Pancreas (tissue), 10 donors: Measurements from ENCODE around the gene AGPAT2. TPM values are rescaled to one million over a fixed set of nuclear protein-coding genes. Genes with fewer than 3 reads are reported as not detected.

Source experiments
- ATAC-seq, 4 donors: fragments of 200-7000 bp; cut with Tn5 transposase; one replicate each; pipeline versions ENCODE4 v1.8.0 to v1.9.1; 2020; ENCODE audit warnings: mild to moderate bottlenecking in 4 of 4, moderate library complexity in 4 of 4
- DNase-seq, 6 donors: peaks; one replicate each; pipeline ENCODE4 v3.0.0-alpha.2; 2020
- FAIRE-seq: peaks from 2 replicates; lab custom pipeline; 2012; peaks lifted over from hg19 to GRCh38; lab: Jason Lieb, UNC
- H3K27ac ChIP-seq, 4 donors: fragments of 200-600 bp; sonication (generic); 1 replicate in 3 of 4; 2 replicates in 1 of 4; pipeline versions ENCODE4 v1.5.0 to v1.8.0; 2020
- H3K27me3 ChIP-seq, 4 donors: fragments of 200-600 bp; one replicate each; pipeline ENCODE4 v1.8.0; 2021
- H3K36me3 ChIP-seq, 3 donors: fragments of 200-600 bp; sonication (generic) in 1 of 3; one replicate each; pipeline versions ENCODE4 v1.5.0 to v1.8.0; 2020 to 2021
- H3K4me1 ChIP-seq, 3 donors: fragments of 200-600 bp; one replicate each; pipeline ENCODE4 v1.8.0; 2021
- H3K4me3 ChIP-seq, 4 donors: fragments of 200-600 bp; sonication (generic) in 2 of 4; one replicate each; pipeline versions ENCODE4 v1.5.0 to v1.8.0; 2020 to 2021
- H3K9me3 ChIP-seq, 4 donors: fragments of 200-600 bp; one replicate each; pipeline ENCODE4 v1.8.0; 2021
- WGBS, 2 donors: extraction: QIAGEN DNeasy Blood & Tissue Kit; methylation state at CpG; one replicate each; pipeline ENCODE4 v1.1.7; 2013; 5-methylcytosine and 5-hydroxymethylcytosine counted together
- intact Hi-C, 3 donors: fragments of 100-400 bp; cut with DNase I; formaldehyde crosslinking; loops; one replicate each; pipeline versions ENCODE4 v1.11.1 to v1.14.2; 2022
- polyA plus RNA-seq, 2 donors: library from polyadenylated mRNA; stranded (reverse); fragments of 200-250 nt; gene quantifications; one replicate each; pipeline ENCODE4 v1.2.3, GENCODE V29; 2013
- total RNA-seq, 6 donors: library from RNA; stranded (reverse); fragmentation: NEBNext Ultra II Directional in 4 of 6; extraction: Animal tissue kit (Norgen Biotek cat#: 25700) in 4 of 6; gene quantifications; one replicate each; pipeline versions ENCODE4 v1.2.1 to v1.2.4, GENCODE V29; 2021 to 2023
- TF ChIP-seq, protein P1 (sequence below), 4 donors: fragments of 200-600 bp; sonication (generic) in 3 of 4; IDR thresholded peaks; one replicate each; pipeline versions ENCODE4 v1.5.0 to v1.8.0; 2021; ENCODE audit warnings: antibody characterized with exemption in 4 of 4
- donor health status: healthy with polysubstance abuse.
- donor health status: DM: no; HTN: no; CAD: no; lungs with moderate emphysema.
- donor health status: DM: no; HTN: no; CAD: no.
- donor health status: control.
- donor health status: control.
- donor health status: Bipolar disorder and iron deficiency.
- donor health status: DM: yes; HTN: yes; CAD: no.
- donor health status: DM: no; HTN: no; CAD: no.
- donor health status: DM: no; HTN: no; CAD: no.
- donor health status: DM: yes; HTN: yes; CAD: no.

The AGPAT2 gene
- total and polyA plus RNA-seq, 8 donors = 57.0 to 158 (median 82.7) TPM

DNA sequence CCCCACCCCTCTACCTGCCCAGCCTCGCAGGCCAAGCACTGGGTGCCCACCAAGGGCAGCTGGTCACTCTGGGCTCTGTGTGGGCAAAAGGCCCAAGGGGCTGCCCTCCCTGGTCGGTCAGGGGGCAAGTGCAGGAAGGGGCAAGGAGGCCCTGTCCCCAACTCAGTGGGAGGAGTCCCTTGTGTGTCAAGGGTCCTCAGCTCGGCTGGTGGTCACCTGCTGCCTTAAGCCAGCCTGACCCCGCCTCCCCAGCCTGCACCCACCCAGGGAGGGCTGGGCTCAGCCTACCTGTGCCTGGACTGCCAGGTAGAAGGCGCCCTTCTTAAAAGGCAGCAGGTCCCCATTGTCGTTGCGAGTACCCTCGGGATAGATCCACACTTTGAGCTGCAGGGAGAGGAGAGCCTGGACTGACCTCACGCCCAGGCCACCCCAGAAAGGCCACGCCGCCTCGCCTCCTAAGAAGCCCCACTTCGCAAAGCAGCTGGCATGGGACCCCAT lies 10.9 kb downstream of the AGPAT2 start:
- Histone ChIP-seq H3K36me3 (peaks cover 0 to 16% (median 0%) of the 10 kb centered on the region in 3 donors), H3K9me3 (no peaks in the 10 kb centered on the region), H3K27me3 (no peaks in the 10 kb centered on the region), H3K4me3 (no peak overlapping the region), H3K4me1 (peaks cover 9 to 20% (median 9%) of the 10 kb centered on the region in 3 donors), H3K27ac (peak overlapping the region in 2 of 4 donors; percentile 70 to 77)
- intact Hi-C loops = no loop called here
- ATAC-seq (no peak), DNase-seq (peak in 1 of 6 donors; percentile 29), FAIRE-seq (no peak)
- TF ChIP-seq, protein P1, sequence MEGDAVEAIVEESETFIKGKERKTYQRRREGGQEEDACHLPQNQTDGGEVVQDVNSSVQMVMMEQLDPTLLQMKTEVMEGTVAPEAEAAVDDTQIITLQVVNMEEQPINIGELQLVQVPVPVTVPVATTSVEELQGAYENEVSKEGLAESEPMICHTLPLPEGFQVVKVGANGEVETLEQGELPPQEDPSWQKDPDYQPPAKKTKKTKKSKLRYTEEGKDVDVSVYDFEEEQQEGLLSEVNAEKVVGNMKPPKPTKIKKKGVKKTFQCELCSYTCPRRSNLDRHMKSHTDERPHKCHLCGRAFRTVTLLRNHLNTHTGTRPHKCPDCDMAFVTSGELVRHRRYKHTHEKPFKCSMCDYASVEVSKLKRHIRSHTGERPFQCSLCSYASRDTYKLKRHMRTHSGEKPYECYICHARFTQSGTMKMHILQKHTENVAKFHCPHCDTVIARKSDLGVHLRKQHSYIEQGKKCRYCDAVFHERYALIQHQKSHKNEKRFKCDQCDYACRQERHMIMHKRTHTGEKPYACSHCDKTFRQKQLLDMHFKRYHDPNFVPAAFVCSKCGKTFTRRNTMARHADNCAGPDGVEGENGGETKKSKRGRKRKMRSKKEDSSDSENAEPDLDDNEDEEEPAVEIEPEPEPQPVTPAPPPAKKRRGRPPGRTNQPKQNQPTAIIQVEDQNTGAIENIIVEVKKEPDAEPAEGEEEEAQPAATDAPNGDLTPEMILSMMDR (IDR thresholded peaks at IDR 0.05) = no peak
- WGBS, 2 donors = 89 to 96% methylated on average over 13 of the region's 13 CpGs

DNA sequence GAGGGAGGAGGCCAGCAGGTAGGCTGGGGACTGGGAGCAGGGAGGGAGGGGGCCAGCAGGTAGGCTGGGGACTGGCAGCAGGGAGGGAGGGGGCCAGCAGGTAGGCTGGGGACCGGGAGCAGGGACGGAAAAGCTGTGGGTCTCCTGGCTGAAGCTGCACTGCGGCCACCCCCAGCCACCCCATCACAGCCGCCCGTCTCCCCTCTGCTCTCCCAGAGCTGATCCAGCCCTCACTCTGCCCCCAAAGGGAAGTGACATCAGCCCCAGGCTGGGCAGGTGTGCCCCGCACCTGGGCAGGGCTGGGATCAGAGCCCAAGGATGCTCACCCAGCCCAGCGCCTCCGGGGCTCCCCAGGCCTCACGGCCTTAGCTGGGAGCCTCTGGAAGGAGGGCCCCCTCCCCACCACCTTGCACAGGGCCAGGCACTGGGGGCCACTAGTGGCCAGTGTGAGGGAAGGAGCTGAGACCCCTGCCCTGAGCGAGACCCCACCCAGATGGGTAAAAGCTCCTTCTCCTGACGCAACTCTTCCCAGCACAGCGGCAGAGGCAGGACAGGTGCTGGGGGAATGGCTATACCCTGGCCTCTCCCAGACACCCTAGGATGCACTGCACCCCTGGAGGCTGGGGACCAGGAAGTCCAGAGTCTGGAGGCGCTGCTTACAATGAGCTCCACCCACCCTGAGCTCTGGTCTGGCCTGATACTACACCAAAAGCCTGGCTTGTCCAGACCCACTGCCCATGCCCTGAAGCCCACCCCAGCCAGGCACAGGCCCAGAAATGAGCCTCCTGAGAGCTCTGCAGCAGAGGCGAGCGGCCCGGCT lies 11.6 kb downstream of the AGPAT2 start:
- H3K27ac ChIP-seq = peak overlapping the region in 2 of 4 donors; percentile 70 to 77
- no peaks in the 10 kb centered on the region for H3K9me3 ChIP-seq
- ATAC-seq (peak; percentile 33 to 69 (median 54)), FAIRE-seq (no peak), DNase-seq (peak in 3 of 6 donors; percentile 60 to 75 (median 61))
- peak overlapping the region in 1 of 4 donors; percentile 11 for H3K4me3 ChIP-seq
- WGBS, 2 donors = 59 to 62% methylated on average over 10 to 16 of the region's 16 CpGs
- H3K4me1 ChIP-seq = peaks cover 9 to 20% (median 9%) of the 10 kb centered on the region in 3 donors
- intact Hi-C loops = no loop called here
- TF ChIP-seq, protein P1 (IDR thresholded peaks at IDR 0.05) = no peak
- H3K27me3 ChIP-seq = no peaks in the 10 kb centered on the region
- H3K36me3 ChIP-seq = peaks cover 0 to 16% (median 0%) of the 10 kb centered on the region in 3 donors

DNA sequence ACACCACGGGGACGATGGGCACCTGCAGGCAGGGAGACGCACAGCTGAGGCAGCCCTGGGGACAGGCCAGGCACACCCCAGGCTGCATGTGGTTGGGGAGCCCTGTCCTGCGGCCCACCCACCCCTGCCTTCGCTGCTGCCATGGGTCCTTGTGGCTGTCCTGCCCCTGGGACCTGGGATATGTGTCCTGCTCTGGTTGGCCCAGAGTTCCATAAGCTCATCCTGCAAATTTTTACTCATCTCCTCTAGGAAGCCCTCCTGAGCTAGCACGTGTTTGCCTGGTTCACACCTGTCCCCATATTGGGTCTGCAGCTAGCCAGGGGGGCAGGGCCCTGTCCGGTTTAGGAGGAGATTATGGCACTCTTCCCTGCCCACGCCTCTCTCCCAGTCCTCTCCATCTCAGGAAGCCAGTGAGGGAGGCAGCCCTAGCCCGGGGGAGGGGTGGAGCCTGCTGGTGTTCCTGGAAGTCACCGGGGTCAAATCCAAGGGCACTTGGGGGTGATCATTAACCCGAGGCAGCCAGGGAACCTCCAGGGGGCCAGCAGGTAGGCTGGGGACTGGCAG lies 12.4 kb downstream of the AGPAT2 start:
- FAIRE-seq (no peak), DNase-seq (peak; percentile 87 to 97 (median 92)), ATAC-seq (peak; percentile 55 to 78 (median 74))
- Histone ChIP-seq H3K9me3 (no peaks in the 10 kb centered on the region), H3K27ac (peak overlapping the region in 3 of 4 donors; percentile 12 to 77 (median 44)), H3K4me3 (no peak overlapping the region), H3K4me1 (peaks cover 9 to 20% (median 9%) of the 10 kb centered on the region in 3 donors), H3K36me3 (peaks cover 0 to 16% (median 0%) of the 10 kb centered on the region in 3 donors), H3K27me3 (no peaks in the 10 kb centered on the region)
- TF ChIP-seq, protein P1 (IDR thresholded peaks at IDR 0.05) = no peak
- intact Hi-C loops = no loop called here
- WGBS, 2 donors = 40 to 43% methylated on average over 10 to 11 of the region's 11 CpGs

DNA sequence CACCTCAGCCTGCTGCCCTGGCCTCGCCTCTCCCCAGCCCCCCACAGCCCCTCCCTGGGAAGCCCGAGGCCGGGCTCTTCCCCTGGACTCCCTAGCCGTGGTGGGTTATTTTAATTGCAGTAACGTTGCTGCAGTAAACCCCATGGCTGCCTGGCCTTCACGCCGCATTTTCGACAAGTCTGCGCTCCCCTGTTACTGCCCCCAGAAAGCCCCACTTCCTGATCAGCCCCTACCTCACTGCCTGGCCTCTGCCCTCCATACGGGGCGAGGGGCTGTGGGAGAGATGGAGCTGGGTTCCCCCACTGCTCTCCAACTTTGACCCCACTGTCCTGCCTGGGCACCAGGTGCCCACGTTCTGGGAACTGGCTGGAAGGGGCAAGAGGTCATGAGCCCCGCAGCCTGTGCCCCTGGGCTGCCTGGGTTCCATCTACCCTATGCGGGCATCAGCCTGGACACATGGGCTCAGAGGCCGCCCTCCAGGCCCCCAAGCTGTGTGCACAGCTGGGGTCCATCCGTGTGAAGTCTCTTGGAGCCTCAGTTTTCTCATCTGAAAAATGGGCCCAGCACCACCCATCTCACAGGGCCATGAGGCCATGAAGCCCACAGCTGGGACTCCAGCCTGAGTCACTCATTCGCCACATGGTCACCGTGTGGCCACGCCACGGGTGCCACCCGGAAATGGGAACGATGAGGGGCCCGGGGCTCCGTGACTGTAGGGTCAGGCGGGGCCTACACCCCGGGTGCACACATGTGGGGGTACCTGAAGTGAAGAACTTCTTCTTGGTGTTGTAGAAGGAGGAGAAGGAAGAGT lies 13.1 kb downstream of the AGPAT2 start:
- no peak for FAIRE-seq
- no peak for ATAC-seq
- peak in 1 of 6 donors; percentile 32 for DNase-seq
- peaks cover 0 to 16% (median 0%) of the 10 kb centered on the region in 3 donors for H3K36me3 ChIP-seq
- H3K4me1 ChIP-seq = peaks cover 9 to 20% (median 9%) of the 10 kb centered on the region in 3 donors
- H3K27ac ChIP-seq = peak overlapping the region in 3 of 4 donors; percentile 12 to 77 (median 44)
- H3K4me3 ChIP-seq = no peak overlapping the region
- 80 to 87% methylated on average over 26 of the region's 26 CpGs for WGBS, 2 donors
- H3K27me3 ChIP-seq = no peaks in the 10 kb centered on the region
- H3K9me3 ChIP-seq = no peaks in the 10 kb centered on the region
- intact Hi-C loops = no loop called here
- TF ChIP-seq, protein P1 (IDR thresholded peaks at IDR 0.05) = no peak
